Tibial nerve (tissue), 4 donors: ENCODE data around the gene GRB2. TPM values are rescaled to one million over a fixed set of nuclear protein-coding genes. Genes with fewer than 3 reads are reported as not detected.

ENCODE experiments used
- DNase-seq, 2 donors: peaks; one replicate each; pipeline ENCODE4 v3.0.0-alpha.2; 2019; ENCODE audit warnings: low spot score in 2 of 2
- H3K27ac ChIP-seq, 4 donors: fragments of 200-600 bp; sonication (generic) in 3 of 4; one replicate each; pipeline ENCODE4 v1.5.1; 2017 to 2019; ENCODE audit warnings: mild to moderate bottlenecking in 1 of 4
- H3K27me3 ChIP-seq, 2 donors: fragments of 200-600 bp; sonication (generic) in 1 of 2; one replicate each; pipeline versions ENCODE4 v1.5.1 to v1.6.0; 2017 to 2019
- H3K36me3 ChIP-seq, 3 donors: fragments of 200-600 bp; sonication (generic); one replicate each; pipeline ENCODE4 v1.5.1; 2018 to 2019
- H3K4me1 ChIP-seq, 4 donors: fragments of 200-600 bp; sonication (generic) in 3 of 4; one replicate each; pipeline ENCODE4 v1.5.1; 2017 to 2019
- H3K4me3 ChIP-seq, 4 donors: fragments of 200-600 bp; sonication (generic) in 3 of 4; one replicate each; pipeline ENCODE4 v1.5.1; 2017 to 2019; ENCODE audit warnings: mild to moderate bottlenecking in 1 of 4, moderate library complexity in 1 of 4
- H3K9me3 ChIP-seq, 4 donors: fragments of 200-600 bp; sonication (generic) in 3 of 4; one replicate each; pipeline ENCODE4 v1.5.1; 2017 to 2019
- EP300 ChIP-seq, 2 donors: sonication (generic); formaldehyde crosslinking; IDR thresholded peaks; one replicate each; pipeline ENCODE4 v1.6.1; 2017; ENCODE audit warnings: antibody characterized with exemption in 2 of 2, mild to moderate bottlenecking in 1 of 2
- POLR2A ChIP-seq, 2 donors: fragments of 450-650 bp; IDR thresholded peaks; one replicate each; pipeline ENCODE4 v1.6.1; 2017; ENCODE audit warnings: antibody characterized with exemption in 2 of 2, mild to moderate bottlenecking in 2 of 2, moderate library complexity in 2 of 2
- WGBS, 2 donors: methylation state at CpG; one replicate each; pipeline ENCODE4 v1.1.5; 2018; 5-methylcytosine and 5-hydroxymethylcytosine counted together
- total RNA-seq, 4 donors: library from RNA; depleted of rRNA; stranded (reverse); fragments of >200 nt; gene quantifications; one replicate each; pipeline ENCODE4 v1.1.0, GENCODE V29; 2016
- TF ChIP-seq, protein P1 (sequence below), 5 experiments: fragments of 200-600 bp in 3 of 5; fragments of 450-650 bp in 2 of 5; sonication (generic) in 3 of 5; IDR thresholded peaks; one replicate each; pipeline ENCODE4 v1.5.1; 2016 to 2019; ENCODE audit warnings: antibody characterized with exemption in 5 of 5, mild to moderate bottlenecking in 3 of 5, moderate library complexity in 2 of 5

GRB2 gene
- total RNA-seq, 4 donors from 2014 or later = 77.6 to 139 (median 133) TPM

DNA sequence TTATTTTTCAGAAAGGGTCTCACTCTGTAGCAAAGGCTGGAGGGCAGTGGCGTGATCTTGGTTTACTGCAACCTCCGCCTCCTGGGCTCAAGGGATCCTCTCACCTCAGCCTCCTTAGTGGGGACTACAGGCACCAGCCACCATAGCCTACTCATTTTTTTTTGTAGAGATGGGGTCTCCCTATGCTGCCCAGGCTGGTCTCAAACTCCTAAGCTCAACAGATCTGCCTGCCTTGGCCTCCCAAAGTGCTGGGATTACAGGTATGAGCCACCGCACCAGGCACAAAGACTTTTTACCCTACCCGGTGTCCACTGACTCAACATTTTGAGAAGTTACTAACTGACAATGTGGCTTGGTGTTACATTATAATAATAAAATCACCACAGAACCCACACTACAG lies 7.2 kb downstream of the GRB2 start:
- H3K27me3 ChIP-seq = no peaks in the 10 kb centered on the region
- no peak overlapping the region for H3K27ac ChIP-seq
- no peaks in the 10 kb centered on the region for H3K36me3 ChIP-seq
- peaks cover 0 to 72% (median 25%) of the 10 kb centered on the region in 4 donors for H3K4me1 ChIP-seq
- H3K4me3 ChIP-seq = no peak overlapping the region
- no peaks in the 10 kb centered on the region for H3K9me3 ChIP-seq
- DNase-seq = no peak
- TF ChIP-seq, protein P1, sequence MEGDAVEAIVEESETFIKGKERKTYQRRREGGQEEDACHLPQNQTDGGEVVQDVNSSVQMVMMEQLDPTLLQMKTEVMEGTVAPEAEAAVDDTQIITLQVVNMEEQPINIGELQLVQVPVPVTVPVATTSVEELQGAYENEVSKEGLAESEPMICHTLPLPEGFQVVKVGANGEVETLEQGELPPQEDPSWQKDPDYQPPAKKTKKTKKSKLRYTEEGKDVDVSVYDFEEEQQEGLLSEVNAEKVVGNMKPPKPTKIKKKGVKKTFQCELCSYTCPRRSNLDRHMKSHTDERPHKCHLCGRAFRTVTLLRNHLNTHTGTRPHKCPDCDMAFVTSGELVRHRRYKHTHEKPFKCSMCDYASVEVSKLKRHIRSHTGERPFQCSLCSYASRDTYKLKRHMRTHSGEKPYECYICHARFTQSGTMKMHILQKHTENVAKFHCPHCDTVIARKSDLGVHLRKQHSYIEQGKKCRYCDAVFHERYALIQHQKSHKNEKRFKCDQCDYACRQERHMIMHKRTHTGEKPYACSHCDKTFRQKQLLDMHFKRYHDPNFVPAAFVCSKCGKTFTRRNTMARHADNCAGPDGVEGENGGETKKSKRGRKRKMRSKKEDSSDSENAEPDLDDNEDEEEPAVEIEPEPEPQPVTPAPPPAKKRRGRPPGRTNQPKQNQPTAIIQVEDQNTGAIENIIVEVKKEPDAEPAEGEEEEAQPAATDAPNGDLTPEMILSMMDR (IDR thresholded peaks at IDR 0.05) = no peak
- no peak for TF ChIP-seq EP300 (IDR thresholded peaks at IDR 0.05)
- TF ChIP-seq POLR2A (IDR thresholded peaks at IDR 0.05) = no peak
- 94 to 95% methylated on average over 4 of the region's 4 CpGs for WGBS, 2 donors

DNA sequence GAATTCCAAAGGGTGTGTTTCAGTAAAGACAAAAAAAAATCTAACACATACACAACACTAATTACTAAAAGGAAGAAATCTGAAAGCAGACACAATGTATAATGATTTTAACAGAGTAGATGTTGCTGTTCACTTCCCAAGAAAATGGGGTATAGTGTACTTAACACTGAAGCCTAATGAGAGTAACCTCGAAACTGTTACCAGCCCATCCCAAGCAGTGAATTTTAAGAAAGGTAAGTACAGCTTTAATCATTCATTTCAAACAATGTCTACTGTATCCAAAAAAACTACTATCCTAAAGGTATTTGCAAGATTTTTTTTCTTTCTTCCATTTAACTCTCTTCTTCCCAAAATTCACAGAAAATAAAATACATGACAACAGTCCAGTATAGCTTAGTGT lies 8.3 kb downstream of the GRB2 start:
- no peaks in the 10 kb centered on the region for H3K27me3 ChIP-seq
- no peak overlapping the region for H3K4me3 ChIP-seq
- no peak for TF ChIP-seq POLR2A (IDR thresholded peaks at IDR 0.05)
- TF ChIP-seq, protein P1 (IDR thresholded peaks at IDR 0.05) = no peak
- no peak for TF ChIP-seq EP300 (IDR thresholded peaks at IDR 0.05)
- 88 to 97% methylated on average over 1 of the region's 1 CpG for WGBS, 2 donors
- H3K27ac ChIP-seq = no peak overlapping the region
- H3K9me3 ChIP-seq = no peaks in the 10 kb centered on the region
- H3K4me1 ChIP-seq = peaks cover 0 to 72% (median 26%) of the 10 kb centered on the region in 4 donors
- no peak for DNase-seq
- no peaks in the 10 kb centered on the region for H3K36me3 ChIP-seq

DNA sequence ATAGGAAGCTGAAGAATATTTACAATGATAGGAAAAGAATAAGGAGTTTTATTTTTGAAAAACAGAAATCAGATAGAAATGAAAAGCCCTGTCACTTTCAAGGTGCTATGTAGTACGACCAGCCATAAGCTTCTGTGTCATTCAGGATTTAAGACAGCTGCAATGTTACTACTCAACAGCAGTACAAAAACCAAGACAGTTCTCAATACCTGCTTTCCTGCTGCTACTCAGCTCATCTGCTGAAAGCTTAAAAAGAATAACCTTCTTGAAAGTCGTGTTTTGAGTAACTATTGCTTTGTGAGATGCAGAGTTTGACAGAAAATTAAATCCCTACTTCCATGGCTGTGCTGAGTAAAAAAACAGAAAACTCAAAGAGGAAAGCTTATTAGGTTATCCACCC lies 8.7 kb downstream of the GRB2 start:
- no peak overlapping the region for H3K4me3 ChIP-seq
- H3K36me3 ChIP-seq = no peaks in the 10 kb centered on the region
- WGBS, 2 donors = 51 to 63% methylated on average over 2 of the region's 2 CpGs
- TF ChIP-seq POLR2A (IDR thresholded peaks at IDR 0.05) = no peak
- TF ChIP-seq, protein P1 (IDR thresholded peaks at IDR 0.05) = no peak
- TF ChIP-seq EP300 (IDR thresholded peaks at IDR 0.05) = no peak
- H3K27me3 ChIP-seq = no peaks in the 10 kb centered on the region
- peaks cover 0 to 72% (median 25%) of the 10 kb centered on the region in 4 donors for H3K4me1 ChIP-seq
- no peaks in the 10 kb centered on the region for H3K9me3 ChIP-seq
- H3K27ac ChIP-seq = no peak overlapping the region
- DNase-seq = no peak

DNA sequence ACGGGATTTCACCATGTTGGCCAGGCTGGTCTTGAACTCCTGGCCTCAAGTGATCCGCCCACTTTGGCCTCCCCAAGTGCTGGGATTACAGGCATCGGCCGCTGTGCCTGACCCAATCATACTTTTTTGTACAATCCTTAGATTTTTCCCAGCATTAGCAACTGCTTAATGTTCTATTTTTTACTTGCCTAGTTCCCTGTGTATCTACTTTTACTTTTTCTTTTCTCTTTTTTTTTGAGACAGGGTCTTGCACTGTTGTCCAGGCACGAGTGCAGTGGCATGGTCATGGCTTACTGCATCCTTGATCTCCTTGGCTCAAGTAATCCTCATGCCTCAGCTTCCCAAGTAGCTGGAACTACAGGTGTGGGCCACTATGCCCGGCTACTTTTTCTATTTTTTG lies 9.5 kb downstream of the GRB2 start:
- no peak for DNase-seq
- H3K27ac ChIP-seq = no peak overlapping the region
- peaks cover 0 to 76% (median 26%) of the 10 kb centered on the region in 4 donors for H3K4me1 ChIP-seq
- TF ChIP-seq EP300 (IDR thresholded peaks at IDR 0.05) = no peak
- no peaks in the 10 kb centered on the region for H3K27me3 ChIP-seq
- no peaks in the 10 kb centered on the region for H3K9me3 ChIP-seq
- H3K36me3 ChIP-seq = no peaks in the 10 kb centered on the region
- 82 to 84% methylated on average over 6 of the region's 6 CpGs for WGBS, 2 donors
- H3K4me3 ChIP-seq = no peak overlapping the region

DNA sequence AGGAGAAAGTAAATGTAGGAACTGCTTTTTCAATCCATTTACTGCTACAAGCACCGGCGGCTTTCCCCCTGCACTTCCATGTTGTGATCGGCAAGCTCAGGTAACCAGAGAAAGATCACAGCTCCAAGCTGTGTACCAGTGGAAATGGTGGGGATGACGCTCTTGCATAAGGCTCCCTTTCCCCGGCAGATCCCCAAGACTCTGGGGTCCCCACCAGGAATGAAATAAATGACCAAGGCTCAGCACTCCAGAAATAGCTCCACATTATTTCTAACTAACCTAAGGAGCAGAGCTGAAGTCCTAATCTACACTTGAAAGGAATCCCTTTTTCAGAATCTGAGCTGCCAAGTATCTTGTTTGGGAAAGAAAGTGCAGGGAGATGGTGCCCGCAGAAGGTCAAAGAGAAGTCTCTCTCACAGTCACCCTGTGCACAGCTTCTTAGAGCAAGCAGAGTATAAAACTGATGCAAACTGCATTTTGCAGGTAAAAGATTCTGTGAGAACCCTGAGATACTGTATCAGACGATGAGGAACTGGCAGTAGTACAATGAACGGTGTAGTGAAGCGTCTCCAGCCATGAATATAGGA lies 11.1 kb downstream of the GRB2 start:
- no peaks in the 10 kb centered on the region for H3K9me3 ChIP-seq
- H3K36me3 ChIP-seq = no peaks in the 10 kb centered on the region
- WGBS, 2 donors = 7% methylated on average over 9 of the region's 9 CpGs
- no peaks in the 10 kb centered on the region for H3K27me3 ChIP-seq
- H3K4me1 ChIP-seq = peaks cover 0 to 77% (median 33%) of the 10 kb centered on the region in 4 donors
- H3K4me3 ChIP-seq = peak overlapping the region; percentile 47 to 63 (median 54)
- no peak for DNase-seq
- H3K27ac ChIP-seq = peak overlapping the region in 2 of 4 donors; percentile 45 to 89
- TF ChIP-seq, protein P1 (IDR thresholded peaks at IDR 0.05) = no peak
